HepG2 (cell line): ENCODE measurements around the gene LRRC10B. TPM values are rescaled to one million over a fixed set of nuclear protein-coding genes. Genes with fewer than 3 reads are reported as not detected.

Source experiments
- CEBPB ChIP-seq: IDR thresholded peaks from 2 replicates; pipeline ENCODE4 v1.6.1; 2011; ENCODE audit warnings: low read depth, low read length, improper control_type of control experiment, borderline replicate concordance
- FOXA3 ChIP-seq: IDR thresholded peaks from 2 replicates; pipeline ENCODE4 v1.6.1; 2016; ENCODE audit warnings: missing genetic modification reagents, missing compliant biosample characterization
- GABPB1 ChIP-seq: IDR thresholded peaks from 2 replicates; pipeline ENCODE4 v1.6.1; 2016; ENCODE audit warnings: mild to moderate bottlenecking, missing genetic modification reagents, moderate library complexity, missing compliant biosample characterization
- MYNN ChIP-seq: sonication (generic); formaldehyde crosslinking; IDR thresholded peaks from 2 replicates; pipeline ENCODE4 v1.4.0; 2020; ENCODE audit warnings: mild to moderate bottlenecking, low read depth, missing genetic modification reagents
- PCBP1 ChIP-seq: fragments of 200-400 bp; formaldehyde crosslinking; IDR thresholded peaks from 2 replicates; pipeline ENCODE4 v1.6.1; 2017; ENCODE audit warnings: mild to moderate bottlenecking, low read depth, low read length, borderline replicate concordance
- PRPF4 ChIP-seq: fragments of 200-400 bp; formaldehyde crosslinking; IDR thresholded peaks from 2 replicates; pipeline ENCODE4 v1.6.1; 2016; ENCODE audit warnings: low read length, low read depth; ENCODE audit not compliant: poor library complexity, severe bottlenecking
- RFXAP ChIP-seq: sonication (generic); formaldehyde crosslinking; IDR thresholded peaks from 2 replicates; pipeline ENCODE4 v1.4.0; 2020; ENCODE audit warnings: missing genetic modification reagents, borderline replicate concordance
- SALL1 ChIP-seq: sonication (generic); formaldehyde crosslinking; IDR thresholded peaks from 2 replicates; pipeline ENCODE4 v1.8.0; 2022; ENCODE audit warnings: mild to moderate bottlenecking, missing genetic modification reagents
- SIX1 ChIP-seq: sonication (generic); formaldehyde crosslinking; IDR thresholded peaks from 2 replicates; pipeline ENCODE4 v1.4.0; 2020; ENCODE audit warnings: missing genetic modification reagents, borderline replicate concordance
- SNAPC2 ChIP-seq: sonication (generic); formaldehyde crosslinking; IDR thresholded peaks from 2 replicates; pipeline ENCODE4 v1.8.1; 2022; ENCODE audit warnings: mild to moderate bottlenecking, missing genetic modification reagents
- SRY ChIP-seq: sonication (generic); formaldehyde crosslinking; IDR thresholded peaks from 2 replicates; pipeline ENCODE4 v1.8.0; 2022; ENCODE audit warnings: mild to moderate bottlenecking, missing genetic modification reagents
- TBX3 ChIP-seq: fragments of 450-650 bp; IDR thresholded peaks from 2 replicates; pipeline ENCODE4 v1.6.1; 2017; ENCODE audit warnings: antibody characterized with exemption, mild to moderate bottlenecking, inconsistent platforms, borderline replicate concordance
- YEATS4 ChIP-seq: sonication (generic); formaldehyde crosslinking; IDR thresholded peaks from 2 replicates; pipeline ENCODE4 v1.4.0; 2020; ENCODE audit warnings: missing genetic modification reagents, borderline replicate concordance
- ZBTB21 ChIP-seq: sonication (generic); formaldehyde crosslinking; IDR thresholded peaks from 2 replicates; pipeline ENCODE4 v1.4.0; 2020; ENCODE audit warnings: missing genetic modification reagents
- ZBTB8A ChIP-seq: sonication (generic); formaldehyde crosslinking; IDR thresholded peaks from 2 replicates; pipeline ENCODE4 v1.4.0; 2020; ENCODE audit warnings: mild to moderate bottlenecking, low read depth, missing genetic modification reagents, borderline replicate concordance
- ZNF430 ChIP-seq: sonication (generic); formaldehyde crosslinking; IDR thresholded peaks from 2 replicates; pipeline ENCODE4 v1.9.0; 2021; ENCODE audit warnings: mild to moderate bottlenecking, missing genetic modification reagents
- ZNF496 ChIP-seq: sonication (generic); formaldehyde crosslinking; IDR thresholded peaks from 2 replicates; pipeline ENCODE4 v1.8.1; 2023; ENCODE audit warnings: mild to moderate bottlenecking, moderate library complexity, missing genetic modification reagents; ENCODE audit not compliant: insufficient replicate concordance
- ZNF672 ChIP-seq: sonication (generic); formaldehyde crosslinking; IDR thresholded peaks from 2 replicates; pipeline ENCODE4 v1.8.1; 2022; ENCODE audit warnings: missing genetic modification reagents
- ZNF724P ChIP-seq: sonication (generic); formaldehyde crosslinking; IDR thresholded peaks from 2 replicates; pipeline ENCODE4 v1.8.0; 2022; ENCODE audit warnings: missing genetic modification reagents, borderline replicate concordance
- ZSCAN31 ChIP-seq: sonication (generic); formaldehyde crosslinking; IDR thresholded peaks from 2 replicates; pipeline ENCODE4 v1.5.0; 2020; ENCODE audit warnings: low read depth, mild to moderate bottlenecking, missing genetic modification reagents
- polyA plus RNA-seq, 8 experiments: library from polyadenylated mRNA; depleted of rRNA in 3 of 8; stranded (reverse) in 7 of 8; unstranded in 1 of 8; fragments of >200 nt; fragmentation: Illumina TruSeq in 4 of 8; extraction: Trizol in 4 of 8; gene quantifications; 2 replicates each; pipeline versions ENCODE4 v1.2.1 to v1.2.3, GENCODE V29; 2011 to 2016; ENCODE audit warnings: low read depth in 4 of 8, missing spikeins in 1 of 8, mixed read lengths in 1 of 8; ENCODE audit not compliant: insufficient read depth in 1 of 8
- total RNA-seq, 5 experiments: library from RNA; depleted of rRNA; stranded (reverse); fragments of >200 nt; fragmentation: Illumina TruSeq; extraction: Trizol; gene quantifications; 2 replicates each; pipeline ENCODE4 v1.2.3, GENCODE V29; 2016; ENCODE audit warnings: low read depth in 1 of 5
- TF ChIP-seq, protein P1 (sequence below): sonication (generic); formaldehyde crosslinking; IDR thresholded peaks from 2 replicates; pipeline ENCODE4 v1.5.1; 2020; ENCODE audit warnings: mild to moderate bottlenecking, moderate library complexity, missing genetic modification reagents
- TF ChIP-seq, protein P2 (sequence below): sonication (generic); formaldehyde crosslinking; IDR thresholded peaks from 2 replicates; pipeline ENCODE4 v1.8.1; 2023; ENCODE audit warnings: mild to moderate bottlenecking, missing genetic modification reagents
- TF ChIP-seq, protein P3 (sequence below): sonication (generic); formaldehyde crosslinking; IDR thresholded peaks from 2 replicates; pipeline ENCODE4 v1.4.0; 2020; ENCODE audit warnings: missing genetic modification reagents
- TF ChIP-seq, protein P4 (sequence below): sonication (generic); IDR thresholded peaks from 2 replicates; pipeline ENCODE4 v1.6.1; 2016; ENCODE audit warnings: low read depth, borderline replicate concordance
- TF ChIP-seq, protein P5 (sequence below): sonication (generic); formaldehyde crosslinking; IDR thresholded peaks from 2 replicates; pipeline ENCODE4 v1.4.0; 2020; ENCODE audit warnings: missing genetic modification reagents

The LRRC10B gene
- total and polyA plus RNA-seq, 2 of the 13 experiments (the other 11 are each of a cell fraction or from before 2014, with no cell fraction given) = not detected

DNA sequence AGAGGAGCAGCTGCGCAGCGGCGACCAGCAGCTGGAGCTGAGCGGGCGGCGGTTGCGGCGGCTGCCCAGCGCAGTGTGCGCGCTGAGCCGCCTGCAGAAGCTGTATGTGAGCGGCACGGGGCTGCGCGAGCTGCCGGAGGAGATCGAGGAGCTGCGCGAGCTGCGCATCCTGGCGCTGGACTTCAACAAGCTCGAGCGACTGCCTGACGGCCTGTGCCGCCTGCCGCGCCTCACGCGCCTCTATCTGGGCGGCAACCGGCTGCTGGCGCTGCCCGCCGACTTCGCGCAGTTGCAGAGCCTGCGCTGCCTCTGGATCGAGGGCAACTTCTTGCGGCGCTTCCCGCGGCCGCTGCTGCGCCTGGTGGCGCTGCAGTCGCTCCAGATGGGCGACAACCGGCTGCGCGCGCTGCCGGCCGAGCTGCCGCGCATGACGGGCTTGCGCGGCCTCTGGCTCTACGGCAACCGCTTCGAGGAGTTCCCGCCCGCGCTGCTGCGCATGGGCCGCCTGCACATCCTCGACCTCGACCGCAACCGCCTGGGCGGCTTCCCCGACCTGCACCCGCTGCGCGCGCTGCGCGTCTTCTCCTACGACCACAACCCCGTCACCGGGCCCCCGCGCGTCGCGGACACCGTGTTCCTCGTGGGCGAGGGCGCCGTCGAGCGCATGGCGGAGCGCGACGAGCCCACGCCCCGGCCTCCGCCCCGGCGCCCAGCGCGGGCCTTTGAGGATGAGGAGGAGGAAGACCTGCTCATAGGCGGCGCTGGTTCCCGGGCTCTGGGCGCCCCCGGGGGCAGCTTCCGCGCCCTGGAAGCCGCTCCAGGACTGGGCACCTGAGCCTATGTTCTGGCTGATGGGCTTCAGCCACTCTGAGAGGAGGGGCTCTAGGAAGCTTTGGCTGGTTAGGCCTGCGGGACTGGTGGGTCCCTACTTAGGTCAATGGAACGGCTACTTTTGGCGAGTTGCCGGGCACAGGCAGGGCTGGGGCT is 787 bp downstream of the LRRC10B start (continued):
- TF ChIP-seq, protein P1, sequence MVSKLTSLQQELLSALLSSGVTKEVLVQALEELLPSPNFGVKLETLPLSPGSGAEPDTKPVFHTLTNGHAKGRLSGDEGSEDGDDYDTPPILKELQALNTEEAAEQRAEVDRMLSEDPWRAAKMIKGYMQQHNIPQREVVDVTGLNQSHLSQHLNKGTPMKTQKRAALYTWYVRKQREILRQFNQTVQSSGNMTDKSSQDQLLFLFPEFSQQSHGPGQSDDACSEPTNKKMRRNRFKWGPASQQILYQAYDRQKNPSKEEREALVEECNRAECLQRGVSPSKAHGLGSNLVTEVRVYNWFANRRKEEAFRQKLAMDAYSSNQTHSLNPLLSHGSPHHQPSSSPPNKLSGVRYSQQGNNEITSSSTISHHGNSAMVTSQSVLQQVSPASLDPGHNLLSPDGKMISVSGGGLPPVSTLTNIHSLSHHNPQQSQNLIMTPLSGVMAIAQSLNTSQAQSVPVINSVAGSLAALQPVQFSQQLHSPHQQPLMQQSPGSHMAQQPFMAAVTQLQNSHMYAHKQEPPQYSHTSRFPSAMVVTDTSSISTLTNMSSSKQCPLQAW (CRISPR knock-in tag) = no peak
- TF ChIP-seq ZNF672 (CRISPR knock-in tag) = 0 out of 2 replicates have a peak, but pooled peaks have one; percentile 36
- TF ChIP-seq FOXA3 (CRISPR knock-in tag) = no peak
- peak; percentile 68; the same call in 1 of the 2 replicates for TF ChIP-seq ZNF430 (CRISPR knock-in tag)
- TF ChIP-seq ZBTB8A = no peak
- no peak for TF ChIP-seq PRPF4
- no peak; the same call in 1 of the 2 replicates for TF ChIP-seq RFXAP (CRISPR knock-in tag)
- TF ChIP-seq PCBP1 = no peak
- no peak for TF ChIP-seq TBX3
- TF ChIP-seq, protein P2, sequence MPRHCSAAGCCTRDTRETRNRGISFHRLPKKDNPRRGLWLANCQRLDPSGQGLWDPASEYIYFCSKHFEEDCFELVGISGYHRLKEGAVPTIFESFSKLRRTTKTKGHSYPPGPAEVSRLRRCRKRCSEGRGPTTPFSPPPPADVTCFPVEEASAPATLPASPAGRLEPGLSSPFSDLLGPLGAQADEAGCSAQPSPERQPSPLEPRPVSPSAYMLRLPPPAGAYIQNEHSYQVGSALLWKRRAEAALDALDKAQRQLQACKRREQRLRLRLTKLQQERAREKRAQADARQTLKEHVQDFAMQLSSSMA (CRISPR knock-in tag) = peak; percentile 90; the same call in 1 of the 2 replicates
- TF ChIP-seq, protein P3, sequence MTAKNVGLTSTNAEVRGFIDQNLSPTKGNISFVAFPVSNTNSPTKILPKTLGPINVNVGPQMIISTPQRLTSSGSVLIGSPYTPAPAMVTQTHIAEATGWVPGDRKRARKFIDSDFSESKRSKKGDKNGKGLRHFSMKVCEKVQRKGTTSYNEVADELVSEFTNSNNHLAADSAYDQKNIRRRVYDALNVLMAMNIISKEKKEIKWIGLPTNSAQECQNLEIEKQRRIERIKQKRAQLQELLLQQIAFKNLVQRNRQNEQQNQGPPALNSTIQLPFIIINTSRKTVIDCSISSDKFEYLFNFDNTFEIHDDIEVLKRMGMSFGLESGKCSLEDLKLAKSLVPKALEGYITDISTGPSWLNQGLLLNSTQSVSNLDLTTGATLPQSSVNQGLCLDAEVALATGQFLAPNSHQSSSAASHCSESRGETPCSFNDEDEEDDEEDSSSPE (CRISPR knock-in tag) = peak; percentile 88
- TF ChIP-seq ZBTB21 (CRISPR knock-in tag) = no peak
- no peak for TF ChIP-seq CEBPB
- TF ChIP-seq, protein P4, sequence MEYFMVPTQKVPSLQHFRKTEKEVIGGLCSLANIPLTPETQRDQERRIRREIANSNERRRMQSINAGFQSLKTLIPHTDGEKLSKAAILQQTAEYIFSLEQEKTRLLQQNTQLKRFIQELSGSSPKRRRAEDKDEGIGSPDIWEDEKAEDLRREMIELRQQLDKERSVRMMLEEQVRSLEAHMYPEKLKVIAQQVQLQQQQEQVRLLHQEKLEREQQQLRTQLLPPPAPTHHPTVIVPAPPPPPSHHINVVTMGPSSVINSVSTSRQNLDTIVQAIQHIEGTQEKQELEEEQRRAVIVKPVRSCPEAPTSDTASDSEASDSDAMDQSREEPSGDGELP = peak; percentile 14; the same call in 1 of the 2 replicates
- no peak for TF ChIP-seq SRY (CRISPR knock-in tag)
- TF ChIP-seq ZSCAN31 (CRISPR knock-in tag) = peak; percentile 57; the same call in 1 of the 2 replicates
- no peak for TF ChIP-seq ZNF496 (CRISPR knock-in tag)
- TF ChIP-seq SNAPC2 (CRISPR knock-in tag) = no peak
- no peak for TF ChIP-seq SIX1
- TF ChIP-seq GABPB1 (CRISPR knock-in tag) = peak; percentile 56; the same call in 1 of the 2 replicates
- TF ChIP-seq ZNF724P (CRISPR knock-in tag) = no peak
- no peak for TF ChIP-seq YEATS4 (CRISPR knock-in tag)
- TF ChIP-seq MYNN (CRISPR knock-in tag) = no peak
- TF ChIP-seq, protein P5, sequence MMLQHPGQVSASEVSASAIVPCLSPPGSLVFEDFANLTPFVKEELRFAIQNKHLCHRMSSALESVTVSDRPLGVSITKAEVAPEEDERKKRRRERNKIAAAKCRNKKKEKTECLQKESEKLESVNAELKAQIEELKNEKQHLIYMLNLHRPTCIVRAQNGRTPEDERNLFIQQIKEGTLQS = no peak
- peak; percentile 75 for TF ChIP-seq SALL1 (CRISPR knock-in tag)
